ENCODE measurements around the gene S100PBP. TPM values are rescaled to one million over a fixed set of nuclear protein-coding genes. Genes with fewer than 3 reads are reported as not detected.
A peak's percentile ranks its signal among the peaks of the same experiment; 100 is the strongest.
"Not testable (repeated sequence)": the region's sequence is repeated elsewhere in the genome, so short reads cannot be mapped to it uniquely, and the experiment has no call there.

S100PBP gene
- total and polyA plus RNA-seq, 7 donors: 3.9 to 18.1 (median 9.7) TPM

GRCh38 chr1:32901823-32902534, 84.5 kb downstream of the S100PBP start:
- TF ChIP-seq CTCF (IDR thresholded peaks at IDR 0.05): no peak
- Histone ChIP-seq H3K4me1 (no peaks in the 10 kb centered on the region), H3K4me3 (peak overlapping the region; percentile 72), H3K27ac (peak overlapping the region; percentile 6), H3K9me3 (no peaks in the 10 kb centered on the region), H3K36me3 (ENCODE audit: insufficient read depth in 1 of 2, low read depth in 1 of 2) (no peaks in the 10 kb centered on the region), H3K27me3 (ENCODE audit: insufficient read depth in 3 of 3, low read length in 2 of 3) (peaks cover 0 to 13% (median 7%) of the 10 kb centered on the region in 3 donors)
- intact Hi-C loops (cut with DNase I): no loop called here
- WGBS, 3 donors: 40 to 46% (median 43%) methylated on average over 23 to 24 of the region's 24 CpGs
- ATAC-seq (no peak), DNase-seq (no peak)

GRCh38 chr1:32902535-32902920, 85.1 kb downstream of the S100PBP start:
- intact Hi-C loops (cut with DNase I): no loop called here
- Histone ChIP-seq H3K27ac (no peak overlapping the region), H3K4me3 (no peak overlapping the region), H3K4me1 (no peaks in the 10 kb centered on the region), H3K9me3 (no peaks in the 10 kb centered on the region), H3K27me3 (ENCODE audit: insufficient read depth in 3 of 3, low read length in 2 of 3) (peaks cover 0 to 13% (median 7%) of the 10 kb centered on the region in 3 donors), H3K36me3 (ENCODE audit: insufficient read depth in 1 of 2, low read depth in 1 of 2) (no peaks in the 10 kb centered on the region)
- 66 to 68% (median 67%) methylated on average over 6 of the region's 6 CpGs for WGBS, 3 donors
- no peak for TF ChIP-seq CTCF (IDR thresholded peaks at IDR 0.05)
- ATAC-seq: no peak
- no peak for DNase-seq

GRCh38 chr1:32903991-32904785, 86.7 kb downstream of the S100PBP start:
- no peak for ATAC-seq

GRCh38 chr1:32904797-32905196, 87.3 kb downstream of the S100PBP start:
- ATAC-seq (no peak), DNase-seq (no peak)
- H3K9me3 ChIP-seq: no peaks in the 10 kb centered on the region
- no peak overlapping the region for H3K27ac ChIP-seq
- TF ChIP-seq CTCF (IDR thresholded peaks at IDR 0.05): no peak
- H3K27me3 ChIP-seq (ENCODE audit: insufficient read depth in 3 of 3, low read length in 2 of 3): peaks cover 0 to 13% (median 7%) of the 10 kb centered on the region in 3 donors
- 40 to 53% (median 42%) methylated on average over 2 of the region's 2 CpGs for WGBS, 3 donors
- no peaks in the 10 kb centered on the region for H3K4me1 ChIP-seq
- H3K4me3 ChIP-seq: no peak overlapping the region
- intact Hi-C loops (cut with DNase I): no loop called here
- no peaks in the 10 kb centered on the region for H3K36me3 ChIP-seq (ENCODE audit: insufficient read depth in 1 of 2, low read depth in 1 of 2)

More at GRCh38 chr1:32903991-32904785, 86.7 kb downstream of the S100PBP start:
- intact Hi-C loops (cut with DNase I): no loop called here
- no peak overlapping the region for H3K4me3 ChIP-seq
- no peaks in the 10 kb centered on the region for H3K9me3 ChIP-seq
- H3K27ac ChIP-seq: no peak overlapping the region
- H3K27me3 ChIP-seq (ENCODE audit: insufficient read depth in 3 of 3, low read length in 2 of 3): peaks cover 0 to 13% (median 7%) of the 10 kb centered on the region in 3 donors
- no peak for TF ChIP-seq CTCF (IDR thresholded peaks at IDR 0.05)
- H3K36me3 ChIP-seq (ENCODE audit: insufficient read depth in 1 of 2, low read depth in 1 of 2): no peaks in the 10 kb centered on the region
- WGBS, 3 donors: 56 to 65% (median 59%) methylated on average over 3 of the region's 3 CpGs
- no peak for DNase-seq
- H3K4me1 ChIP-seq: no peaks in the 10 kb centered on the region

GRCh38 chr1:32905588-32905987, 88.1 kb downstream of the S100PBP start:
- ATAC-seq; H3K36me3 ChIP-seq (ENCODE audit: insufficient read depth in 1 of 2, low read depth in 1 of 2); H3K27ac ChIP-seq; H3K4me3 ChIP-seq; H3K4me1 ChIP-seq; intact Hi-C loops (cut with DNase I); DNase-seq; H3K9me3 ChIP-seq: not testable (repeated sequence)
- 76 to 82% (median 78%) methylated on average over 10 of the region's 10 CpGs for WGBS, 3 donors
- peaks cover 0 to 13% (median 6%) of the 10 kb centered on the region in 3 donors for H3K27me3 ChIP-seq (ENCODE audit: insufficient read depth in 3 of 3, low read length in 2 of 3)
